K562 (cell line): ENCODE results near the gene SHFL. TPM values are rescaled to one million over a fixed set of nuclear protein-coding genes. Genes with fewer than 3 reads are reported as not detected.

ENCODE experiments used
- CBFB ChIP-seq: sonication (generic); formaldehyde crosslinking; IDR thresholded peaks from 2 replicates; pipeline ENCODE4 v1.4.0; 2020; ENCODE audit warnings: mild to moderate bottlenecking, missing genetic modification reagents
- FOS ChIP-seq: IDR thresholded peaks from 3 replicates; pipeline ENCODE4 v1.6.1; 2011; ENCODE audit not compliant: insufficient read length; ENCODE audit errors: extremely low read depth
- ILF3 ChIP-seq: fragments of 450-650 bp; IDR thresholded peaks from 2 replicates; pipeline ENCODE4 v1.6.1; 2018; ENCODE audit warnings: antibody characterized with exemption, mild to moderate bottlenecking, moderate library complexity, borderline replicate concordance
- MEIS2 ChIP-seq: fragments of 450-650 bp; IDR thresholded peaks from 2 replicates; pipeline ENCODE4 v1.6.1; 2014; ENCODE audit warnings: mild to moderate bottlenecking; ENCODE audit not compliant: partially characterized antibody
- NFIC ChIP-seq: fragments of 450-650 bp; IDR thresholded peaks from 2 replicates; pipeline ENCODE4 v1.6.1; 2017; ENCODE audit warnings: mild to moderate bottlenecking, inconsistent platforms
- NRF1 ChIP-seq, 2 experiments: fragments of 450-650 bp; IDR thresholded peaks in 1 of 2; conservative IDR thresholded peaks in 1 of 2; 2 replicates each; pipeline ENCODE4 v1.6.1; 2014; ENCODE audit warnings: mild to moderate bottlenecking in 2 of 2
- POLR2A ChIP-seq: fragments of 450-650 bp; conservative IDR thresholded peaks from 2 replicates; pipeline ENCODE4 v1.6.1; 2016
- POLR2G ChIP-seq: fragments of 200-400 bp; formaldehyde crosslinking; IDR thresholded peaks from 2 replicates; pipeline ENCODE4 v1.6.1; 2017; ENCODE audit warnings: low read depth, mild to moderate bottlenecking, antibody characterized with exemption, low read length, moderate library complexity
- RBM22 ChIP-seq: fragments of 200-400 bp; formaldehyde crosslinking; IDR thresholded peaks from 2 replicates; pipeline ENCODE4 v1.6.1; 2018; ENCODE audit warnings: low read length, low read depth; ENCODE audit not compliant: poor library complexity, severe bottlenecking
- SMC3 ChIP-seq: conservative IDR thresholded peaks from 2 replicates; pipeline ENCODE4 v1.6.1; 2011; ENCODE audit warnings: low read depth, low read length, improper control_type of control experiment; ENCODE audit not compliant: insufficient read depth
- ZNF143 ChIP-seq: sonication (generic); formaldehyde crosslinking; IDR thresholded peaks from 2 replicates; pipeline ENCODE4 v1.9.0; 2022; ENCODE audit warnings: mild to moderate bottlenecking, missing genetic modification reagents
- ZNF24 ChIP-seq: fragments of 450-650 bp; IDR thresholded peaks from 2 replicates; pipeline ENCODE4 v1.6.1; 2016
- polyA plus RNA-seq, 8 experiments: library from polyadenylated mRNA; depleted of rRNA in 4 of 8; stranded (reverse) in 5 of 8; unstranded in 3 of 8; fragments of >200 nt; fragmentation: Nextera tagmentation in 2 of 8; fragmentation: Illumina TruSeq in 1 of 8; extraction: Ambion mirVana in 2 of 8; extraction: Trizol in 1 of 8; gene quantifications; 2 replicates each; pipeline versions ENCODE4 v1.2.1 to v1.2.3, GENCODE V29; 2011 to 2014; ENCODE audit warnings: inconsistent platforms in 1 of 8, missing spikeins in 1 of 8
- total RNA-seq, 7 experiments: library from RNA; depleted of rRNA in 6 of 7; stranded (reverse); fragments of >200 nt in 6 of 7; fragmentation: Illumina TruSeq in 2 of 7; extraction: Trizol in 2 of 7; gene quantifications; 2 replicates each; pipeline versions ENCODE4 v1.2.1 to v1.2.3, GENCODE V29; 2011 to 2021; ENCODE audit warnings: low replicate concordance in 1 of 7
- TF ChIP-seq, protein P1 (sequence below): fragments of 450-650 bp; IDR thresholded peaks from 2 replicates; pipeline ENCODE4 v1.6.1; 2016; ENCODE audit warnings: low read depth
- TF ChIP-seq, protein P2 (sequence below): fragments of 450-650 bp; formaldehyde crosslinking; conservative IDR thresholded peaks from 2 replicates; pipeline ENCODE4 v1.4.0; 2022; ENCODE audit warnings: mild to moderate bottlenecking, missing genetic modification characterization
- TF ChIP-seq, protein P3 (sequence below), 2 experiments: fragments of 450-650 bp; IDR thresholded peaks; 2 replicates each; pipeline ENCODE4 v1.6.1; 2016
- TF ChIP-seq, protein P4 (sequence below): fragments of 200-800 bp; sonication (Bioruptor generic); IDR thresholded peaks from 2 replicates; pipeline ENCODE4 v1.6.1; 2017; ENCODE audit warnings: missing genetic modification characterization, missing compliant biosample characterization

The SHFL gene
- total and polyA plus RNA-seq, 9 of the 15 experiments (the other 6 are each of a cell fraction or from before 2014, with no cell fraction given), result 1.5 to 25.7 (median 13.0) TPM

DNA sequence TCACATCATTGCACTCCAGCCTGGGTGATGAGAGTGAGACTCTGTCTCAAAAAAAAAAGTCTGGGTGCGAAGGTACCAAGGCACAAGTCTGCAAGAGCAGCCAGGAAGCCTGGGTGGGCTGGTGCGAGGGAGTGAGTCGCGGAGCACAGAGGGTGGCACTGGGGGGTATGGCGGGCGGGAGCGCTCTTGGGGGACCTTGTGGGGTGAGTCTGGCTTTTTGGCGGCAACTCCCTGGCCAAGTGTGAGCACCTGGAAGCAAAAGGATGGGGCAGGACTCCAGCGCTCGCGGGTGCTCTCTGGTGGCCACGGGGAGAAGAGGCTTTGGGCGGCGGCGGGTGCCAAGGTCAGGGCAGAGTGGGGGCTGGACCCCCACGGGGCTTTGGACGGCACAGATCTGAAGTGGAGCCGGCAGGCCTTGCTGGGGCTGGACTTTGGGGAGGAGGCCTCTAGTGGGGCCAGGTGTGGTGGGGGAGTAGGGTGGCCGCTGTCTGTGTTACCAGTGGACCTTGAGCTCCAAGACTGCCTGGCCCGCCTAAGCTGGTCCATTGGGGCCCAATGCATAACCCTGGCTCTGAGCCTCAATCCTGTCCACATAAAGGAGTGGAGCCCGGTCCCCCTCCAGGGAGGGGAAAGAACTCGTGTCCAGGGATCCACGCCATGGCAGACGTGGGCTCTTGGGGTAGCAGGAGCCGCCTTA, 26.9 kb downstream of the SHFL start (continued):
- TF ChIP-seq, protein P1, sequence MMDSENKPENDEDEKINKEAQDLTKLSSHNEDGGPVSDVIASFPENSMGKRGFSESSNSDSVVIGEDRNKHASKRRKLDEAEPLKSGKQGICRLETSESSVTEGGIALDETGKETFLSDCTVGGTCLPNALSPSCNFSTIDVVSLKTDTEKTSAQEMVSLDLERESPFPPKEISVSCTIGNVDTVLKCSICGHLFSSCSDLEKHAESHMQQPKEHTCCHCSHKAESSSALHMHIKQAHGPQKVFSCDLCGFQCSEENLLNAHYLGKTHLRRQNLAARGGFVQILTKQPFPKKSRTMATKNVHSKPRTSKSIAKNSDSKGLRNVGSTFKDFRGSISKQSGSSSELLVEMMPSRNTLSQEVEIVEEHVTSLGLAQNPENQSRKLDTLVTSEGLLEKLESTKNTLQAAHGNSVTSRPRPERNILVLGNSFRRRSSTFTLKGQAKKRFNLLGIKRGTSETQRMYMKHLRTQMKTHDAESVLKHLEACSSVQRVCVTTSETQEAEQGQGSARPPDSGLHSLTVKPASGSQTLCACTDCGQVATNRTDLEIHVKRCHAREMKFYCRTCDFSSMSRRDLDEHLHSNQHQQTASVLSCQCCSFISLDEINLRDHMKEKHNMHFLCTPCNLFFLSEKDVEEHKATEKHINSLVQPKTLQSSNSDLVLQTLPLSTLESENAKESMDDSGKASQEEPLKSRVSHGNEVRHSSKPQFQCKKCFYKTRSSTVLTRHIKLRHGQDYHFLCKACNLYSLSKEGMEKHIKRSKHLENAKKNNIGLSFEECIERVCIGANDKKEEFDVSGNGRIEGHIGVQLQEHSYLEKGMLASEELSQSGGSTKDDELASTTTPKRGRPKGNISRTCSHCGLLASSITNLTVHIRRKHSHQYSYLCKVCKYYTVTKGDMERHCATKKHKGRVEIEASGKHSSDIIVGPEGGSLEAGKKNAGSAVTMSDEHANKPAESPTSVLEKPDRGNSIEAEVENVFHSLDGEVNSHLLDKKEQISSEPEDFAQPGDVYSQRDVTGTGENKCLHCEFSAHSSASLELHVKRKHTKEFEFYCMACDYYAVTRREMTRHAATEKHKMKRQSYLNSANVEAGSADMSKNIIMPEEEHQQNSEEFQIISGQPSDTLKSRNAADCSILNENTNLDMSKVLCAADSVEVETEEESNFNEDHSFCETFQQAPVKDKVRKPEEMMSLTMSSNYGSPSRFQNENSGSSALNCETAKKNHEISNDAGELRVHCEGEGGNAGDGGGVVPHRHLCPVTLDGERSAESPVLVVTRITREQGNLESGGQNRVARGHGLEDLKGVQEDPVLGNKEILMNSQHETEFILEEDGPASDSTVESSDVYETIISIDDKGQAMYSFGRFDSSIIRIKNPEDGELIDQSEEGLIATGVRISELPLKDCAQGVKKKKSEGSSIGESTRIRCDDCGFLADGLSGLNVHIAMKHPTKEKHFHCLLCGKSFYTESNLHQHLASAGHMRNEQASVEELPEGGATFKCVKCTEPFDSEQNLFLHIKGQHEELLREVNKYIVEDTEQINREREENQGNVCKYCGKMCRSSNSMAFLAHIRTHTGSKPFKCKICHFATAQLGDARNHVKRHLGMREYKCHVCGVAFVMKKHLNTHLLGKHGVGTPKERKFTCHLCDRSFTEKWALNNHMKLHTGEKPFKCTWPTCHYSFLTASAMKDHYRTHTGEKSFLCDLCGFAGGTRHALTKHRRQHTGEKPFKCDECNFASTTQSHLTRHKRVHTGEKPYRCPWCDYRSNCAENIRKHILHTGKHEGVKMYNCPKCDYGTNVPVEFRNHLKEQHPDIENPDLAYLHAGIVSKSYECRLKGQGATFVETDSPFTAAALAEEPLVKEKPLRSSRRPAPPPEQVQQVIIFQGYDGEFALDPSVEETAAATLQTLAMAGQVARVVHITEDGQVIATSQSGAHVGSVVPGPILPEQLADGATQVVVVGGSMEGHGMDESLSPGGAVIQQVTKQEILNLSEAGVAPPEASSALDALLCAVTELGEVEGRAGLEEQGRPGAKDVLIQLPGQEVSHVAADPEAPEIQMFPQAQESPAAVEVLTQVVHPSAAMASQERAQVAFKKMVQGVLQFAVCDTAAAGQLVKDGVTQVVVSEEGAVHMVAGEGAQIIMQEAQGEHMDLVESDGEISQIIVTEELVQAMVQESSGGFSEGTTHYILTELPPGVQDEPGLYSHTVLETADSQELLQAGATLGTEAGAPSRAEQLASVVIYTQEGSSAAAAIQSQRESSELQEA, result no peak
- TF ChIP-seq ZNF24, result no peak
- TF ChIP-seq POLR2G, result peak; percentile 76
- 0 out of 2 replicates have a peak, but pooled peaks have one; percentile 27 for TF ChIP-seq NFIC
- TF ChIP-seq ILF3, result peak; percentile 79; the same call in 1 of the 2 replicates
- TF ChIP-seq POLR2A, result peak; percentile 73
- TF ChIP-seq MEIS2, result no peak
- TF ChIP-seq NRF1 (conservative IDR thresholded peaks at IDR 0.05 in 1 of 2, IDR thresholded peaks at IDR 0.05 in 1 of 2), result no peak
- TF ChIP-seq, protein P2, sequence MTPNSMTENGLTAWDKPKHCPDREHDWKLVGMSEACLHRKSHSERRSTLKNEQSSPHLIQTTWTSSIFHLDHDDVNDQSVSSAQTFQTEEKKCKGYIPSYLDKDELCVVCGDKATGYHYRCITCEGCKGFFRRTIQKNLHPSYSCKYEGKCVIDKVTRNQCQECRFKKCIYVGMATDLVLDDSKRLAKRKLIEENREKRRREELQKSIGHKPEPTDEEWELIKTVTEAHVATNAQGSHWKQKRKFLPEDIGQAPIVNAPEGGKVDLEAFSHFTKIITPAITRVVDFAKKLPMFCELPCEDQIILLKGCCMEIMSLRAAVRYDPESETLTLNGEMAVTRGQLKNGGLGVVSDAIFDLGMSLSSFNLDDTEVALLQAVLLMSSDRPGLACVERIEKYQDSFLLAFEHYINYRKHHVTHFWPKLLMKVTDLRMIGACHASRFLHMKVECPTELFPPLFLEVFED (CRISPR knock-in tag), result peak; percentile 88
- TF ChIP-seq, protein P3, sequence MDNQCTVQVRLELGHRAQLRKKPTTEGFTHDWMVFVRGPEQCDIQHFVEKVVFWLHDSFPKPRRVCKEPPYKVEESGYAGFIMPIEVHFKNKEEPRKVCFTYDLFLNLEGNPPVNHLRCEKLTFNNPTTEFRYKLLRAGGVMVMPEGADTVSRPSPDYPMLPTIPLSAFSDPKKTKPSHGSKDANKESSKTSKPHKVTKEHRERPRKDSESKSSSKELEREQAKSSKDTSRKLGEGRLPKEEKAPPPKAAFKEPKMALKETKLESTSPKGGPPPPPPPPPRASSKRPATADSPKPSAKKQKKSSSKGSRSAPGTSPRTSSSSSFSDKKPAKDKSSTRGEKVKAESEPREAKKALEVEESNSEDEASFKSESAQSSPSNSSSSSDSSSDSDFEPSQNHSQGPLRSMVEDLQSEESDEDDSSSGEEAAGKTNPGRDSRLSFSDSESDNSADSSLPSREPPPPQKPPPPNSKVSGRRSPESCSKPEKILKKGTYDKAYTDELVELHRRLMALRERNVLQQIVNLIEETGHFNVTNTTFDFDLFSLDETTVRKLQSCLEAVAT (IDR thresholded peaks at IDR 0.05), result no peak
- TF ChIP-seq ZNF143 (CRISPR knock-in tag), result no peak
- no peak for TF ChIP-seq FOS
- TF ChIP-seq RBM22, result peak; percentile 76
- TF ChIP-seq SMC3, result peak; percentile 64
- TF ChIP-seq, protein P4, sequence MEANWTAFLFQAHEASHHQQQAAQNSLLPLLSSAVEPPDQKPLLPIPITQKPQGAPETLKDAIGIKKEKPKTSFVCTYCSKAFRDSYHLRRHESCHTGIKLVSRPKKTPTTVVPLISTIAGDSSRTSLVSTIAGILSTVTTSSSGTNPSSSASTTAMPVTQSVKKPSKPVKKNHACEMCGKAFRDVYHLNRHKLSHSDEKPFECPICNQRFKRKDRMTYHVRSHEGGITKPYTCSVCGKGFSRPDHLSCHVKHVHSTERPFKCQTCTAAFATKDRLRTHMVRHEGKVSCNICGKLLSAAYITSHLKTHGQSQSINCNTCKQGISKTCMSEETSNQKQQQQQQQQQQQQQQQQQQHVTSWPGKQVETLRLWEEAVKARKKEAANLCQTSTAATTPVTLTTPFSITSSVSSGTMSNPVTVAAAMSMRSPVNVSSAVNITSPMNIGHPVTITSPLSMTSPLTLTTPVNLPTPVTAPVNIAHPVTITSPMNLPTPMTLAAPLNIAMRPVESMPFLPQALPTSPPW (CRISPR knock-in tag), result peak; percentile 55
- no peak for TF ChIP-seq CBFB
